HG03103 (cell line): ENCODE measurements around the gene HSPA12B.

Experiments used
- ATAC-seq: cut with Tn5 transposase; IDR thresholded peaks from one replicate; pipeline ENCODE4 v1.9.1; 2021; ENCODE audit warnings: low read depth; ENCODE audit not compliant: unreplicated experiment

Gene HSPA12B

DNA sequence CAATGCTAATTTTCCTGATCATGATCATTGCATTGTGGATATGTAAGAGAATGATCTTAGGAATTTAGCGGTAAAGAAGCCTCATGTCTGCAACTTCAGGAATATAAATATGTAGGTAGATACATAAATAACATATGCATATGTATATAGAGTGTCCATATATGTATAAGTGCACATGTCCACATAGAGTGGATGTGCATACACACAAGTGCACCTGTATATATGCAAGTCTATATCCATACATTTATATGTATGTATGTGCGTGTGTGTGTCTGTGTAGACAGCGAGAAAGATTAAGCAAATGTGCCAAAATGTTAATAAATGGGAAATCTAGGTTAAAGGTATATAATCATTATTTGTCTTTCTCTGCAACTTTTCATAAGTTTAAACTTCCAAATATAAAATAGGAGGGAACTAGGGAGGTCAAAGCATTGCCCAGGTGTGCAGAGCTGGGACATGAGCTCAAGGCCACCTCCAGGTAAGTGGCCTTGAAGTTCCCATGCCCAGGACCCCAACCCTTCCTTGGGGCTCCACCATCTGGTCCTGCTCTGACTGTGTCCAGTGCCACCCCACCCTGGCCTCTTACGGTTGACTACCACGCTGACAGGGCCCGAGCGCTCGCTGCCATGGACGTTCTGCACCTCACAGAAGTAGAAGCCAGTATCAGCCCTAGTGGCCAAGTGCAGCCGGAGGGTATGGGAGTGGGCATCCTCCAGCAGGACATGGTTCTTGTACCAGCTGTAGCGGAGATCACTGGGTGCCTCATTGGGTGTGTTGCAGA lies 29.7 kb upstream of the HSPA12B start:
- no peak for ATAC-seq

DNA sequence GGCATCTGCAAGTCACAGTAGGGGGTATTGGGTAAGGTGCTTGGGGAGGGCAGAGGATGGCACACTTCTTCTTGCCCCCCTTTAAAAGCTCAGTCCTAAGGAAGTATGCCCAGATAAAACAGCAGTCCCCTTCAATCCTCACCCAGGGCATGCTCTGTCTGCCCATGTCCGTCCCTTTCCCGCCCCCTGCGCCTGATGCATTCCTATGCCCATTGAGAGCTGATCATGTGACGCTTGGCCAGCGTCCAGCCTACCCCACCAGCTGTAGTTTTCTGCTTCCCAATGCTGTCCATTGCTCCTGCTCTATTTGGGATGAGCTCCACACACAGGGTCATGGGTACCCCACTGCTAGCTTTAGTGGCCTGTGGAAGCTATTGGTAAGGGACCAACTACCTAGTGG lies 28.4 kb upstream of the HSPA12B start:
- no peak for ATAC-seq

DNA sequence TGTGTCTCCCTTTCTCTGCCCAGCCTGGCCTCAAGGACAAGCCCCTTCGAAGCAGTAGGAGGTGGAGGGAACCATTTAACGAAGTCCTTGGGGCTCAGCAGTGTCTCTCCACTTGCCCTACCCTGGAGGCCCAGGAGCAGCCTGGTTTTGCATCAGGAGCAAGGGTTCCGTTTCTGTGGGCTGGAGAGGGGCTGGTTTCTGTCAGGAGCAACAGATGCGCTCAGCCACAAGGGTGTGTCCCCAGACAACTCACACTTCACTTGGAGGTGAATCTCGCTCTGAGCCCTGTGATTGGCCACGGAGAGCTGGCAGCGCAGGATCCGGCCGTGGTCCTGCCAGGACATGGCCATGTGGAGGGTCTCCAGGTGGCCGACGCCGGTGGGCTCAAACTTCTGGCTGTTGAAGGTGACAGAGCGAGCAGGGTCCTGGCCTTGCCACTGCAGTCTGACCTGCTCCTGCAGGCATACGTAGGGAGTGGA lies 27.0 kb upstream of the HSPA12B start:
- no peak for ATAC-seq

DNA sequence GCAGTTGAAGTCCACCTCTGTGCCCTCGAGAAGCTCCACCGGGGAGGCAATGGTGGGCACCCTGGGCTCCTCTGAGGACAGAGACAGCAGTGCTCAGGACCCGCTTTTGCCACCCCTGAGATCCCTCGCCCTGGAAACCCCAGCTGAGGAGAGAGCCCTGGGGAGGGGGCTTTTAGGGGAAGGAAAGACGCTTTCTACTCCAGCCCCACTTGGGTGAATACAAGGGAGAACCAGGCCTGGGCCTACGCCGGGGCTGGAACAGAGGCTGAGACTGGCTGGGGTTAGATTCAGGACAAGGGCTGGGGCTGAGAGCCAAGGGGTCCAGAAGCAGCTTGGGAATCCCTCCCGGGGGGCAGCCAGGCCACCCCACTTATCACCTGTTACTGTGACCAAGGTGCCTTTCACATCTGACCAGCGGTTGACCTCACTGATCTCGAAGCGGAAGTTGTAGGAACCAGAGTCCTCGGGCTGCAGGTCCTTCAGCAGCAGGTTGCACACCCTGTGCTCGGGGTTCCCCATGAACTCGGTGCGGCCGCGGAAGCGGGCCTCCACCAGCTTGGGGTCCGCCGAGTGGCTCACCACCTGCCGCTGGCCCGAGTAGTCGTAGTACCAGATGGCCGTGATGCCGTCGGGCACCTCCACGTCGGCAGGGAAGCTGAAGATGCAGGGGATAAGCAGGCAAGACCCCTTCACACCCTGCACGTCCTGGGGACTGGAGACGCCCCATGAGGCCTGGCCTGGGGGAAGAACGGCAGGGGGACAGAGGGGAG lies 26.3 kb upstream of the HSPA12B start:
- no peak for ATAC-seq

DNA sequence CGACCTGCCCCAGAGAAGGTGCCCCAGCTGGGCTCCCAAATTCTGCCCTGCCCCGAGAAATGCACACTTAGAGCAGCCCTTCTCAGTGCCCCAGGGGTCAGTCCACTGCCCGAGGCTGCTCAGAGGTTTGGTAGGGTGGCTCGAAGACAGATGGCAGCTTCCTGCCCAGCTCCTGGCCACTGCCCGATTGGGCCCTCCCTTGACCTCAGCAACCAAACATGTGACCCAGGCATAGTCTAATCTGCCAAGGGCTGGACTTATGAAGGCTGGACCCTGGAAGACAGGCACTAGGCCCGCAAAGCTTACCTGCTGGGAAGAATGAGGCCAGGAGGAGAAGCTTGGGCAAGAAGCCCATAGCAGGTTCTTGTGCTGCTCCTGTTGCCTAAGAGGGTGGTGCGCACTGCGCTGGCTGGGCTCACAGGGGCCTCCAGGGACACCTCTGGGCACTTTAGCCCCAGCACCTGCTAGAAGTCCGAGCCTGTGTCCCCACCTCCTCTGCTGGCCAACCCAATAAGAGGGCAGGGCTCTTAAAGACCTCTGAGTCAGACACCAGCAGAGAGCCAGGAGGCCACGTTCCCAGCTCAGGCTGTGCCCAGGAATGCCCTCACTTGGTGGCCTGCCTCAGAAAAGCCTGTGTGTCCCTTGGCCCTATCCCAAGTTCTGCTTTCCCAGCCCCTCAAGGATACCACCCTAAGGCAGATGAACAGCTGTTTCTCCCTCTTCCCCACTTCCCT lies 25.5 kb upstream of the HSPA12B start:
- no peak for ATAC-seq

DNA sequence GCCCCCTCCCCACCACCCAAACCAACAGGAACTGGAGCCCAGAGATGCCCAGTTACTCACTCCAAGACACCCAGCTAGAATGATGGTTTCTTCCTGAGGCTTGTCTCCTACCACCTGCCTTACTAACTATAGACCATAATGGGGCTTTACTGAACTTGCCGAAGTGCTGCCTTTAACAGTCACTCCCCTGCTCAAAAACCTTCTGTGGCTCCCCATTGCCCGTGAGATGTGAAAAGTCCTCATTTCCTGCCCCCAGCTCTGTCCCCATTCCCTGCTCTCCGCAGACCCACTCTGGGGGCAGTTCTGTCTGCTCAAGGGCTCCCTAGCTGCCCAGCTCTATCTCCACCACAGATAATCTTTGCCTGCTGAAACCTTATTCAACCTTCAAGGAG lies 25.0 kb upstream of the HSPA12B start:
- no peak for ATAC-seq

DNA sequence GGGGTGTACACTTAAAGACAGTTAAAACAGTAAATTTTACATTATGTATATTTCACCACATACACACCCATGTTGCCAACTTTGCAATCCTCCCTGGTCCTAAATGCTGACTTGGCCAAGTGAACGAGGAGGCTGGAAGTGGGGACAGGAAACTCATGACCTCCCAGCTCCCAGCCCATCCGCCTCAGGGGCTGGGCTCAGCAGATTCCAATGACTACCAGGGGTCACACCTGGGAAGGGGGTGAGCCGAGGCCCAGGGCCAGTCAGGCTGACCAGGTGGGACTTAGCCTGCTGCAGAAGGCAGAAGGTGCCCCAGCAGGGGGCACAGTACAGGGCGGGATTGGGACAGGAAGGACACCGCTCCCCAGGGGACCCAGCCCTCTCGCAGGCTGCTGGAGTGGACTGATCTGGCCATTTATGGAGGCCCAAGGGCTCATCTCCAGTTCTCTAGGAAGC lies 22.4 kb upstream of the HSPA12B start:
- no peak for ATAC-seq

DNA sequence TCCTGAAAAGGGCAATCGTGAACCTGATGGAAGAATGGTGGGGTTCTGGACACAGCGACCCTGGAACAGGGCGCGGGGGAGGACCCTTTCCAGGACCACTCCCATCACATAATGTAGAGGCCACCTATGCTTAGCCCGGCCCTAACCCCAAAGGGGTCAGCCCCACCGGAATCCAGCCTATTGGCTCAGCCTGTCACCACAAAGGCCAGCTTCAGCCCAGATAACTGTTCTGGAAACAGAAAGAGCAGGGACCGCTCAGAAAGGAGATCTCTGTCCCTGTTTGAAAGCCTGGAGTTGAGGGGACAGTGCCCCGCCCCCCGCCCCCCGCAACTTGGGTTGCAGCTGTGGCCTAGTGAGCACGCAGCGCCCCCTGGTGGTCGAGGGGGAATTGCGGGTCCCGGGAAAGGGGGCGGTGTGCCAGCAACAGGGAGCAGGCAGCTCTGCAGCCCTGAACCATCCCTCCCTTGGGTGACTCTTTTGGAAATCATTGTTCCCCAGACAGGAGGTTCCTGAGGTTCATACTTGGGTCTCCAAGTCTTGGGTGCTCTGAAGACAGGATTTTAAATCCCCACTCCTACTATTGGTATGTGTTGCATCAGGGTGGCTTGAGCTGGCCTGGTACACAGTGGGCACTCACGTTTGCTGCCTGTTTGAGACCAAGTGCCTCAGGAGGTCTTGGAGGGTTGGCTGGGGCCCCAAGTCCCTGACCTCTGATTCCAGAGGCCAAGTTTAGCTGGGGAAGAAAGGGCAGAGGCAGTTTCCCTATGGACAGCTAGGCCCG lies 21.6 kb upstream of the HSPA12B start:
- ATAC-seq = no peak

DNA sequence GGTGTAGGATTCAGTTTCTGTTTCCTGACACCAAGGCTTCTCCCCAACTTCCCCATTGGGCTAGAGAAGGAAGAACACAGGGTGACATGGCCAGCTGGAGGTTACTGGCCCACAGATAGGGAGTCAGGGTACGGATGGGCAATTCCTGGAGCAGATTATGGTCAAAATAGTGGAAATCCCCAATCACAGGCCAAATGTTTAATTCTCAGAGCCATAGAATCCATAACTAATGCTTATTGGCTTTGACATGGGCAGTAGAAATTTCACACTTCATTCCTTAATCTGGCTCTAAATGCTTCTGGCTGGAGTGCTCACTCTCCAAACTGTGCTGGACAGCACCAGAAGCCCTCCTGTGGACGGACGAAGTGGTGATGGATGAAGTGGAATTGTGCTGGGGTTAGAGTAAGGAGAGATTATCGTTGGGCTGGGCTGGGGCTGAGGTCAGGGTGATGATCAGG lies 21.0 kb upstream of the HSPA12B start:
- no peak for ATAC-seq

DNA sequence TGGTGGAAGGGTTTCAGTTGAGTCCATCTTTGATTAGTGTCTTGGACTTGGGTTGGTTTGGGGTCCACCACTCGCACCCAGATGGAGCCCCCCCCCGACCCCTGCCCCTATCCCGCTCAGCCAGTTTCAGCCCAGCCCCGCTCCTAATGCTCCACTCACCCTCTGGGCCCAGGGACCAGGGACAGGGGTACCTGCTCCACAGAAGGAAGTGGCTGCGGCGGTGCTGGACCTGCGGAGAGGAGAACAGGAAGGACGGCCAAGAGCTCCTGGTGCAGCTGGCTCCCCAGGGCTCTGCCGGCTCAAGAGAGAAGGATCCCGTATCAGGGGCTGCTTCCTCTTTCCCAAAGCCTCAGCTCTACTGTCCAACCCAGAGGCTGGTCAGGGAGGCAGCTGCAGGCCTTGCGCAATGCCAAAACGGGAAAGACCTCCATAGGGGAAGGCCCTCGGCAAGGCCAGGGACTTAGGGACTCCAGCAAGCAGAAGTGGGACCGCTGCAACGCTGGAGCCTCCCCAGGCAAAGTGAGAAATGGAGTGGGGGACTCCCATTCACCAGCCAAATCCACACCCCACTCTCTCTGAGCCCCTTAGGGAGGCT lies 20.1 kb upstream of the HSPA12B start, which contains the start of gene SIGLEC1:
SIGLEC1 (minus strand) TSS at position 322 of the 595 bp plus-strand sequence. CDS start 5,472 bp downstream, outside the sequence.
- ATAC-seq = no peak

DNA sequence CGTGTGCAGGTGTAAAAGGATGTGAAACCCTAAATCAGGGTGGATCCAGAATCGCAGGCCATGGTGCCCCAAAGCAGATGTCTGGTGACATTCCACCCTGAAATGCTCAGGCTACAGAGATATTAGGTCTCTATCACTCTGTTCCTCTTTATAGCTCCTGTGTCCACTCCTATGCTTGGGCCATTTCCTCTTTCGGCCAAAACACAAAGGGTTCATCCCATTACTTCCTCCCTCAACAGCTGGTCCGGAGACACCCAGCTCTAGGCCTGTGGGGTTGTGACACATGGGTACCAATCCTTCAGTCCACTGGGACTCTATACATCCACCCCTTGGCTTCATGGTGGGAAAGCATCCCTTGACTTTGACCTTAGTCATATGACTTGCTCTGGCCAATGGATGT lies 18.4 kb upstream of the HSPA12B start:
- ATAC-seq = no peak

DNA sequence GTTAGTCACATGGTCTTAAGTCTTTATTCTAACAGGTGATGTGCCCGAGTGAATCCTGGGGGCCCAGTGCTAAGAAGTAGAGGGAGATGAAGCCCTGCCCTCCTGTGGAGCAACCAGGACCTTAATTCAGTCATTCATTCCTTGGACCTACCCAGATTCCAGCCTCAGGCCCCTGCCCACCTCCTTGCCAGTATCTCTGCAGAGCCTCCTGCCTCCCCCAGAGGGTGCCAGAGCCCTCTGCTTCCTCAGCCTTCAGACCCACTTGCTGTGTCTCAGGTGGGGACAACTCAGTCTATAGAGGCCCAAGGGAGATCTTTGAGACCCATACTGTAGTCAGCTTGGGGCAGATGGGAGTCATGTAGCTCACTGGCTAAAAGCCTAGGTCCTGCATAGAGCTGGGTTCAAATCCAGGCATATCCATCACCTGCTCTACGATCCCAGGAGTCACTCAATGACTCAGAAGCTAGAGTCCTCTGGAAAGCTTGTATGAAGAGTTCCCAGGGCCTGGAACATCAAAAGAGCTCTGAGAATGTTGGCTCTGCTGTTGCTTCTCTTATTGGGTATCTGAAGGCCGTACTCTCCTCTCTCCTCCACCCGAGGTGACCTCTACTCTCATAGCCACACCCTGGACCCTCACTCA lies 16.2 kb upstream of the HSPA12B start:
- no peak for ATAC-seq

DNA sequence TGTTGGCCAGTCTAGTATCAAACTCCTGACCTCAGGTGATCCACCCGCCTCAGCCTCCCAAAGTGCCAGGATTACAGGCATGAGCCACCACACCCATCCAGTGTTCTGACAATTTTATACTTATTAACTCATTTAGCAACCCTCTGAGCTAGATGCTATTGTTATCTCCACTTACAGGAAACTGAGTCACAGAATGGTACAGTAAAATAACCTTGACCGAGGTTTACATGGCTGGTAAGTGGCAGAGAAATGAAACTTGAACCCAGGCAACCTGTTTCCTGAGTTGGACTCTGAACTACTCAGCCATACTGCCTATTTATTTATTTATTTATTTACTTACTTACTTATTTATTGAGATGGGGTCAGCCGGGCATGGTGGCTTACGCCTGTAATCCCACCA lies 13.4 kb upstream of the HSPA12B start:
- ATAC-seq = no peak

DNA sequence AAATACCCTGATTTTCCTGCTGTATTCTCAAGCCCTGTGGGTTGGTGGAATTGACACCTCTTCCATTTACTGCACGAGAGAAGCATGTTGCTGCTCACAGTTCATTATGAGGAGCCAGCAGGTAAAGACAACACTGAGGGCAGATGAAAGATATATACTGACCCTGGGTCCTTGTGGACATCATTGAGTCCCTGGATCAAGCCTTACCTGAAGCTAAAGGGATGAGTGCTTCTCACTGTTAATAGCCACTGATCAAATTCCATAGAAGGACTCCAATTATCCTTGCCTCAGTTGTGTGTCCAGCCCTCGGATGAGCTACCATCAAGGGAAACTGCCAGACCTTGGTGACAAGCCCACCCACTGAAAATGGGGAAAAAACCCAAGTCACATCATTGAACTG lies 12.4 kb upstream of the HSPA12B start:
- ATAC-seq = no peak

DNA sequence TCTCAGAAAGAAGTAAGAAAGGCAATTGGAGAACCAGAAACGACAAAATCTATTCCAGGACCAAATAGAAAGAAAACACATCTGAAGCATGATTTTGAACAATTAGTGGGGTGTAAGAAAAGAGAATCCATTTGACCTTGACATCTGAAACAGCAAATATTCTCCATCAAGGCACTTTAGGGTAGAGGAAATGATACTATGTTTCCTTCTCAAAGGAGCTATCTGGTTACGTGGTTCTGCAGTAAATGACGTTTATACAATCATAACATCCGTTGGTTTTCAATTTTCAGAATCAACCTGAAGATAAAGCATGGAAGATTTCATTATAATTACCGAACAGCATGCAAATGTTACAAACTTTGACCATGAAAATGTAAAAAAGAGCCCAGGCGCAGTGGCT lies 11.9 kb upstream of the HSPA12B start:
- no peak for ATAC-seq

DNA sequence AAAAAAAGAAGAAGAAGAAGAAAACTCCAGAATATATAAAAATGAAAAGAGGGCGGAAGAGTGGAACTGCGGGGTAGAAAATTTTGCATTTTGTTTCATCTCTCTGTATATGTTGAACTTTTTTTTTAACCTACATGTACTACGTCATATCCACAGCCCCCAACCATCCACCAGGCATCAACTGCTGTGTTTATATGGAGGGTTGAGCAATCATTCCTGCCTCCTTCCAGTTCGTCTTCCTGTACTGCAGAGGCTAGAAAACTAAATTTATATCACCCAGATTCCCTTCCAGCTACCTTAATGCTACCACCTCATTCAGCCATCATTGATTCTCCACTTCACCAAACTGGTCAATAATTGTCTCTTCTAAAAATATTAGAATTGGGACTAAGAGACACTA lies 10.6 kb upstream of the HSPA12B start:
- ATAC-seq = no peak

DNA sequence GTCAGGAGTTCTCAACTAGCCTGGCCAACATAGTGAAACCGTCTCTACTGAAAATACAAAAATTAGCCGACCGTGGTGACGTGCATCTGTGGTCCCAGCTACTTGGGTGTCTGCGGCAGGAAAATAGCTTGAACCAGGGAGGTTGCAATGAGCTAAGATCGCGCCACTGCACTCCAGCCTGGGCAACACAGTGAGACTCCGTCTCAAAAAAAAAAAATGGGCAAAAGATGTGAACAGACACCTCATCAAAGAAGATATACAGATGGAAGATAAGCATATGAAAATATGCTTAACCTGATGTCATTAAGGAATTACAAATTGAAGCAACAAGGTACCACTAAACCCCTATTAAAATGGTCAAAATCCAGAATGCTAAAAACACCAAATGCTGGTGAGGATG lies 9.2 kb upstream of the HSPA12B start:
- ATAC-seq = no peak

DNA sequence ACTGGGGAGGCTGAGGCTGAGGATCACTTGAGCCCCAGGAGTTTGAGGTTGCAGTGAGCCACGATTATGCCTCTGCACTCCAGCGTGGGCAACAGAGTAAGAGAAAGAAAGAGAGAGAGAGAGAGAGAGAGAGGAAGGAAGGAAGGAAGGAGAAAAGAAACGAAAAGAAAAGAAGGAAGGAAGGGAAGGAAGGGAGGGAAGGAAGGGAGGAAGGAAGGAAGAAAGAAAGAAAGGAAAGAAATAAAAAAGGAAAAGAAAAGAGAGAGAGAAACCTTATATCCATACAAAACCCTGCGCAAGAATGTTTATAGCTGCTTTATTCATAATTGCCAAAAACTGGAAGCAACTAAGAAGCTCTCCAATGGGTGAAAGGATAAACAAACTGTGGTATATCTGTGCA lies 8.1 kb upstream of the HSPA12B start:
- no peak for ATAC-seq

DNA sequence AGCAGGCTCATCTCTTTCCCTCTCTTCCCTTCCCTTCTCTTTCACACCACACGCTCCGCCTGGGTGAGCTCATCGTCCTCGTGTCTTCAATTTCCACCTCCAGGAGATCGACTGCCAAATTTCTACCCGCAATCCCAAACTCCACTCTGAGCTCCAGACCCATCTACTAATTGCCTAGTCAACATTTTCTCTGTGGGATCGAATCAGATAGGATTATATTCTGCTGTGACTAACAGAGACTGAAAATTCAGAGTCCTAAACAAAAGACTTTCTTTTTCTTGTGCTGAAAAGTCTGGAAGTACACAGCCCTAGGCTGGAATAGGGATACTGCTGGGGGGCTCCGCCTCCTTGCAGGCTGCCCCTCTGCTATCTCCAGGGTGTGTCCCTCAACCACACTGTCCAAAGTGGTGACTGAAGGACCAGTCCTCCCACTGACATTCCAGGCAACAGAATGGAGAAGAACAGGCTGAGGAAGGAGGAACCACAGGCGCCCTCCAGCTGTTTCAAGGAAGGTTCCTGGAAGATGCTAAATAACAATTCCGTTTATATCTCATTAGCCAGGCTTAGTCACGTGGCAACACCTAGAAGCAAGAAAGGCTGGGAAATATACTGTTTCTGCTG lies 5.0 kb upstream of the HSPA12B start:
- no peak for ATAC-seq
